Kidney (tissue), 14 donors: ENCODE results near the gene KIF26B. TPM values are rescaled to one million over a fixed set of nuclear protein-coding genes. Genes with fewer than 3 reads are reported as not detected.

ENCODE experiments used
- DNase-seq, 5 donors: peaks; one replicate each; pipeline ENCODE4 v3.0.0-alpha.2; 2013 to 2020
- FAIRE-seq: peaks from 2 replicates; lab custom pipeline; 2012; peaks lifted over from hg19 to GRCh38; lab: Jason Lieb, UNC
- H3K27ac ChIP-seq, 2 donors: one replicate each; pipeline ENCODE4 v1.7.0; 2013; ENCODE audit warnings: low read depth in 2 of 2, low read length in 2 of 2, inconsistent platforms in 1 of 2
- H3K27me3 ChIP-seq: one replicate; pipeline ENCODE4 v1.7.1; 2013; ENCODE audit warnings: low read length, inconsistent platforms; ENCODE audit not compliant: control insufficient read depth, insufficient read depth
- H3K36me3 ChIP-seq, 3 donors: one replicate each; pipeline versions ENCODE4 v1.7.0 to v1.7.1; 2013; ENCODE audit warnings: low read length in 3 of 3, control low read depth in 1 of 3, inconsistent platforms in 1 of 3; ENCODE audit not compliant: insufficient read depth in 3 of 3, control insufficient read depth in 2 of 3
- H3K4me1 ChIP-seq, 3 donors: one replicate each; pipeline versions ENCODE4 v1.7.0 to v1.7.1; 2013; ENCODE audit warnings: low read length in 3 of 3, inconsistent platforms in 1 of 3, low read depth in 1 of 3; ENCODE audit not compliant: control insufficient read depth in 2 of 3, insufficient read depth in 2 of 3
- H3K4me3 ChIP-seq, 3 donors: one replicate each; pipeline versions ENCODE4 v1.7.0 to v1.8.1; 2013; ENCODE audit warnings: low read length in 3 of 3, control low read depth in 1 of 3, inconsistent platforms in 1 of 3
- H3K9ac ChIP-seq, 3 donors: one replicate each; pipeline versions ENCODE4 v1.7.0 to v1.7.1; 2013; ENCODE audit warnings: low read length in 3 of 3, control low read depth in 1 of 3, inconsistent platforms in 1 of 3
- H3K9me3 ChIP-seq, 3 donors: one replicate each; pipeline versions ENCODE4 v1.7.0 to v1.7.1; 2013; ENCODE audit warnings: low read length in 3 of 3, control low read depth in 1 of 3, inconsistent platforms in 1 of 3; ENCODE audit not compliant: control insufficient read depth in 2 of 3, insufficient read depth in 1 of 3
- intact Hi-C: fragments of 100-400 bp; cut with DNase I; formaldehyde crosslinking; loops from one replicate; pipeline ENCODE4 v1.11.1; 2022
- polyA plus RNA-seq: library from polyadenylated mRNA; stranded (reverse); fragments of 350-450 nt; fragmentation: Illumina TruSeq; extraction: RNeasy Lipid Tissue Mini Kit (QIAGEN cat#74804); gene quantifications from one replicate; pipeline ENCODE4 v1.2.3, GENCODE V29; 2014; ENCODE audit warnings: low read depth, low replicate concordance; ENCODE audit not compliant: insufficient read depth
- total RNA-seq: library from RNA; stranded (reverse); fragmentation: NEBNext Ultra II Directional; extraction: Animal tissue kit (Norgen Biotek cat#: 25700); gene quantifications from one replicate; pipeline ENCODE4 v1.2.1, GENCODE V29; 2021
- TF ChIP-seq, protein P1 (sequence below): IDR thresholded peaks from 3 replicates; pipeline ENCODE4 v1.5.1; 2012; ENCODE audit warnings: mild to moderate bottlenecking, moderate library complexity, borderline replicate concordance; ENCODE audit not compliant: insufficient read depth; ENCODE audit errors: extremely low read depth
- donor health status: control.
- donor health status: control.
- donor health status: control.
- donor health status: control.
- donor health status: control.
- donor health status: DM: yes; HTN: yes; CAD: no.
- donor health status: Normal renal cell carcinoma (clear cell type).

Gene KIF26B
- total and polyA plus RNA-seq, 2 donors from 2014 or later: 0.52 to 10.7 TPM

DNA sequence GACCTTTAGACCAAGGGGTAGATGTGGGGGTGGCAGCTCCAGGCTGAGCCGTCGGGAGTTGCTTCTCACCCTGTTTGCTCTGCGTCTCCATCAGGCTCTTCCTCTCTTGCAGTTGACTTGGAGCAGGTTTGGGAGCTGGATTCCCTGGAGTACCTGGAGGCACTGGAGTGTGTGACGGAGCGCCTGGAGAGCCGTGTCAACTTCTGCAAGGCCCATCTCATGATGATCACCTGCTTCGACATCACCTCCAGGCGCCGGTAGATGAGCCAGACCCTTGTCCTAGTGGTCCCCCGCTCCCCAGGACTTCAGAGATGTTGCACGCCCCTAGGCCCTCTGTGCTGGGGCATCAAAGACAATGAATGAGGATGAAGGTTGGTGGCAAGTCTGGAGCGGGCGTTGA is 547.6 kb downstream of the KIF26B start:
- intact Hi-C loops: no loop called here
- no peak overlapping the region for H3K4me3 ChIP-seq
- no peak overlapping the region for H3K27ac ChIP-seq
- no peak for DNase-seq
- FAIRE-seq: no peak
- no peaks in the 10 kb centered on the region for H3K36me3 ChIP-seq
- H3K9ac ChIP-seq: no peak overlapping the region
- H3K4me1 ChIP-seq: no peaks in the 10 kb centered on the region
- no peaks in the 10 kb centered on the region for H3K27me3 ChIP-seq
- H3K9me3 ChIP-seq: no peaks in the 10 kb centered on the region
- TF ChIP-seq, protein P1, sequence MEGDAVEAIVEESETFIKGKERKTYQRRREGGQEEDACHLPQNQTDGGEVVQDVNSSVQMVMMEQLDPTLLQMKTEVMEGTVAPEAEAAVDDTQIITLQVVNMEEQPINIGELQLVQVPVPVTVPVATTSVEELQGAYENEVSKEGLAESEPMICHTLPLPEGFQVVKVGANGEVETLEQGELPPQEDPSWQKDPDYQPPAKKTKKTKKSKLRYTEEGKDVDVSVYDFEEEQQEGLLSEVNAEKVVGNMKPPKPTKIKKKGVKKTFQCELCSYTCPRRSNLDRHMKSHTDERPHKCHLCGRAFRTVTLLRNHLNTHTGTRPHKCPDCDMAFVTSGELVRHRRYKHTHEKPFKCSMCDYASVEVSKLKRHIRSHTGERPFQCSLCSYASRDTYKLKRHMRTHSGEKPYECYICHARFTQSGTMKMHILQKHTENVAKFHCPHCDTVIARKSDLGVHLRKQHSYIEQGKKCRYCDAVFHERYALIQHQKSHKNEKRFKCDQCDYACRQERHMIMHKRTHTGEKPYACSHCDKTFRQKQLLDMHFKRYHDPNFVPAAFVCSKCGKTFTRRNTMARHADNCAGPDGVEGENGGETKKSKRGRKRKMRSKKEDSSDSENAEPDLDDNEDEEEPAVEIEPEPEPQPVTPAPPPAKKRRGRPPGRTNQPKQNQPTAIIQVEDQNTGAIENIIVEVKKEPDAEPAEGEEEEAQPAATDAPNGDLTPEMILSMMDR: no peak

DNA sequence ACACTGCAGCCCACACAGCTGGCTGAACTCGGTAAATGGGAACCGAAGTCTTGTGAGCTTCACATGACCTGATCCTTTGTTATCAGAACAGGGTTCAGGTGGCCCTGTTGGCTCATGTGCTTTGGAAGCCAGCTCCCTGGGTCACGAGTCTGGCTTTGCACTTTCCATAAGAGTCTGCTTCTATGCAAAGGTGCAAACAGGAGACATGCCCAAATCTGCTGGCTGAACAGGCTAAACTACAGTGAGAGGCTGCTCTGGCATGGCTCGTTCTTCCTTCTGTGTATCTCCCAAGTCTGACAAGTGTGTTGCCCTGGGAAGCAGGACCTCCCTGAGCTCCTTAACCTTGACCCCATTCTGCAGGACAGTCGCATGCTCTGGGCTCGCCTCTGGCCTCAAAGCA is 549.6 kb downstream of the KIF26B start:
- Histone ChIP-seq H3K9ac (no peak overlapping the region), H3K27ac (no peak overlapping the region), H3K27me3 (no peaks in the 10 kb centered on the region), H3K4me3 (no peak overlapping the region), H3K36me3 (no peaks in the 10 kb centered on the region), H3K4me1 (no peaks in the 10 kb centered on the region), H3K9me3 (no peaks in the 10 kb centered on the region)
- DNase-seq (no peak), FAIRE-seq (no peak)
- TF ChIP-seq, protein P1: no peak
- intact Hi-C loops: no loop called here

DNA sequence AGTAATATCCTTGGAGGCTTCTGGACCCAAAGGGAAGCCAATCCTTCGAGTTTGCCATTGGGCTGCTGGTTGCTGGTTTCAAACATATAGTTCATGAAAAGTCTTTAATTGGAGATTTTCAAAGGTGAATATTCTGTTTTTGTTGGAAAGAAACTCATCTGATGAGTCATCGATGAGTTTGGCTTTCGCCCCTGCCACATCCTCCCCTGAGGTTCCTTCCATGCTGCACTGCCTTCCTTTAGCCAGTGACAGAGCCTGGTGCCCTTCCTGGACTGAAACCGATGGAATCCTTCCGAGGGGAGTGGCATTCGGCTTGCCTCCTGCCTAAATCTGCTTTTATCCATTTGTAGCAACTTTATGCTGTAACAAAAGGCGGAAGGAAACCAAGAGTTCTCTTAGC is 550.0 kb downstream of the KIF26B start:
- TF ChIP-seq, protein P1: no peak
- no peaks in the 10 kb centered on the region for H3K36me3 ChIP-seq
- no peak overlapping the region for H3K4me3 ChIP-seq
- intact Hi-C loops: no loop called here
- no peaks in the 10 kb centered on the region for H3K4me1 ChIP-seq
- DNase-seq: no peak
- no peak overlapping the region for H3K27ac ChIP-seq
- no peaks in the 10 kb centered on the region for H3K27me3 ChIP-seq
- no peaks in the 10 kb centered on the region for H3K9me3 ChIP-seq
- H3K9ac ChIP-seq: no peak overlapping the region
- no peak for FAIRE-seq

DNA sequence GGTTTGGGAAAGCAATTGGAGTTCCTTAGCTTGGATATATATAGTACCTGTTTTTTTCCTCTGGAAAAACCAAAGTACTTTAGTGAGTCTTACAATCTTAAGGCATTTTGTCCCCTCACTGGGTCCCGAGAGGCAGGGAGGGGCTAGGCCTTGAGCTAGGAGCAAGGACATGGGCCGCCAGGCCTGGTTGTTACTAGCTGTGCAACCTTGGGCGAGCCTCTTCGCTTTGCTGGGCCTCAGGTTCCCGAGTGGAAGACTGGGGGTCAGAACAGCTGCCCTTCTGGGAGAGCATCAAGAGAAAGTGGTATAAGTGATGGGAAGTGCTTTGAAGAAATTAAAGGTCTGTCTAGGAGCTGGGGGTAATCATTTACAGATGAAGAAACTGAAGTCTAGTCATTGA is 553.2 kb downstream of the KIF26B start:
- FAIRE-seq (no peak), DNase-seq (no peak)
- Histone ChIP-seq H3K9me3 (no peaks in the 10 kb centered on the region), H3K9ac (no peak overlapping the region), H3K27me3 (no peaks in the 10 kb centered on the region), H3K27ac (no peak overlapping the region), H3K4me1 (no peaks in the 10 kb centered on the region), H3K4me3 (no peak overlapping the region), H3K36me3 (no peaks in the 10 kb centered on the region)
- TF ChIP-seq, protein P1: no peak
- intact Hi-C loops: no loop called here
